C4-2B (cell line): ENCODE measurements around the gene TMEM267.

Source experiments
- ZFX ChIP-seq: fragments of 450-650 bp; IDR thresholded peaks from 2 replicates; pipeline ENCODE4 v1.6.1; 2017
- TF ChIP-seq, protein P1 (sequence below): fragments of 450-650 bp; conservative IDR thresholded peaks from 2 replicates; pipeline ENCODE4 v1.5.1; 2017; ENCODE audit warnings: mild to moderate bottlenecking

DNA sequence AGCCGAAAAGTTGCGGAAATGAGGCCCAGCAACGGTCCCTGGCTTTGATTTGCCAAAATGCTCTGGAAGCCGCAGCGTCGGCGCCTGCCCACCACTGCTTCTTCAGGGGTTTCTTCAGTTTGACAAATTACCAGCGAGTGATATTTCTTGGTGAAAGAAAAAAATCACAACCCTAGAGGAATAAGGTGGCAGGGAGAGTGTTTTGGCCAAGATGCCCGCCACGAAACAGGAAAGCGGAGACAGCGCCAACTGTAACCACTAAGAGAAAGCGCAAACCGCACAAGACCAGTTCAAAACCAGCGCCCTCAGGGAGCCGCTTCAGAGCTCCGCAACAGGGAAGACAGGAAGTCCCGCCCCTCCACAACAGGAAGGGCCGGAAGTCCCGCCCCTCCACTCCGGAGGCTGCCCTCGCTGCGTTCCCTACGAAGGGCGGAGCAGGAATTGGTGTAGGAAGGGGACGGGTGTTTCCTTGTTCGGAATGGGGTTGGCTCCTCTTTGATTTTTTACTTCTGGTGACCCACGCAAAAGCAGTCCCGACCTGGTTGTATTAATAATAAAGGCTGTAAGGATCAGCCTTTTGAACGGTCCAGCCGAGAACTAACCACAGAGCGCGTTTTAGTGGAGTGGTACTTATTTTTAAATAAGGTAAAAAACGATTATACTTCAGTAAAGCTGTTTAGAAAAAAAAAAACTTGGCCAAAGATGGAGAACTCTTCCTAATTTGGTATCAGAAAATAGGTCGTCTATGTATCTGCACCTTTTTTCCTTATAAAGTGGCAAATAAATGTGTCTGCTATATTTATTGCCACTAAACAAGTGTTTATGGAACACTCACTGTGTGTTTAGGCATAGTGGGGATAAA, 31.4 kb upstream of the TMEM267 start, which contains the start of gene C5orf34:
- TF ChIP-seq, protein P1, sequence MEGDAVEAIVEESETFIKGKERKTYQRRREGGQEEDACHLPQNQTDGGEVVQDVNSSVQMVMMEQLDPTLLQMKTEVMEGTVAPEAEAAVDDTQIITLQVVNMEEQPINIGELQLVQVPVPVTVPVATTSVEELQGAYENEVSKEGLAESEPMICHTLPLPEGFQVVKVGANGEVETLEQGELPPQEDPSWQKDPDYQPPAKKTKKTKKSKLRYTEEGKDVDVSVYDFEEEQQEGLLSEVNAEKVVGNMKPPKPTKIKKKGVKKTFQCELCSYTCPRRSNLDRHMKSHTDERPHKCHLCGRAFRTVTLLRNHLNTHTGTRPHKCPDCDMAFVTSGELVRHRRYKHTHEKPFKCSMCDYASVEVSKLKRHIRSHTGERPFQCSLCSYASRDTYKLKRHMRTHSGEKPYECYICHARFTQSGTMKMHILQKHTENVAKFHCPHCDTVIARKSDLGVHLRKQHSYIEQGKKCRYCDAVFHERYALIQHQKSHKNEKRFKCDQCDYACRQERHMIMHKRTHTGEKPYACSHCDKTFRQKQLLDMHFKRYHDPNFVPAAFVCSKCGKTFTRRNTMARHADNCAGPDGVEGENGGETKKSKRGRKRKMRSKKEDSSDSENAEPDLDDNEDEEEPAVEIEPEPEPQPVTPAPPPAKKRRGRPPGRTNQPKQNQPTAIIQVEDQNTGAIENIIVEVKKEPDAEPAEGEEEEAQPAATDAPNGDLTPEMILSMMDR = no peak
- TF ChIP-seq ZFX = peak; percentile 35; the same call in 1 of the 2 replicates
